ENCODE measurements around the gene ASTN1.

DNA sequence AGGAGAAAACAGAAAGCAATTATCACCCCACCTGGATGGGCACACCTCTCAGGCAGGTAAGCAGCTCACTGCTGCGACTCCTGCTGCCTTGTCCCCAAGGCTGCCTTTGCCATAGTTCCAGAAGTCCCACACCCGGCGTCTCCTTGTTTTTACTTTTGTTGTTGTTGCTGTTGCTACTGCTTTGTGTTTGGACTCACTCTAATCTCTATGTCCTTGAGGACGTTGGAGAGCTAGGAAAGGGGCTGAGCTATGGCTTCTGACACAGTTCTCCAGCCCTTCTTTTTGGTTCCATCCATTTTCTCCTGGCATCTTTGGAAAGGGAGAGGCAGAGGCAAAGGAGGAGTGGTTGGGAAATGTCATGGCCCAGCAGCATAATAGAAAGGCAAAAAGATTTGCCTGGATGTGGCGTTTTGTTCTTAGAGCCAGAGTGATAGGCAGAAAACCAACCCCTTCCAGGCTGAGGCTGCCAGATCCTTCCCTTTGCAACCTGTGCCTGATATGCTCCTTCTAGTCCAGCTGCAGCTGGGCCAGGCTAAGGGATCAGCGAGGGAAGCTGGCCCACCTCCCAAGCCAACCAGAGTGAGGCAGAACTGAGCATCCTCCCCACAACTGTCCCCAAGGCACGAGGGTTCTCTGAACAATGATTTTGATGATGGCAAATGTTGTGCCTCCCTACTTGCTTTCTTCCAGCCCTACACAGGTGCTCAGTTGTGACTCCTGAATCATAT, 270.7 kb downstream of the ASTN1 start:
- TF ChIP-seq, protein P1, sequence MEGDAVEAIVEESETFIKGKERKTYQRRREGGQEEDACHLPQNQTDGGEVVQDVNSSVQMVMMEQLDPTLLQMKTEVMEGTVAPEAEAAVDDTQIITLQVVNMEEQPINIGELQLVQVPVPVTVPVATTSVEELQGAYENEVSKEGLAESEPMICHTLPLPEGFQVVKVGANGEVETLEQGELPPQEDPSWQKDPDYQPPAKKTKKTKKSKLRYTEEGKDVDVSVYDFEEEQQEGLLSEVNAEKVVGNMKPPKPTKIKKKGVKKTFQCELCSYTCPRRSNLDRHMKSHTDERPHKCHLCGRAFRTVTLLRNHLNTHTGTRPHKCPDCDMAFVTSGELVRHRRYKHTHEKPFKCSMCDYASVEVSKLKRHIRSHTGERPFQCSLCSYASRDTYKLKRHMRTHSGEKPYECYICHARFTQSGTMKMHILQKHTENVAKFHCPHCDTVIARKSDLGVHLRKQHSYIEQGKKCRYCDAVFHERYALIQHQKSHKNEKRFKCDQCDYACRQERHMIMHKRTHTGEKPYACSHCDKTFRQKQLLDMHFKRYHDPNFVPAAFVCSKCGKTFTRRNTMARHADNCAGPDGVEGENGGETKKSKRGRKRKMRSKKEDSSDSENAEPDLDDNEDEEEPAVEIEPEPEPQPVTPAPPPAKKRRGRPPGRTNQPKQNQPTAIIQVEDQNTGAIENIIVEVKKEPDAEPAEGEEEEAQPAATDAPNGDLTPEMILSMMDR (conservative IDR thresholded peaks at IDR 0.05; ENCODE audit: low read depth, low read length): no peak
- TF ChIP-seq EZH2phosphoT487 (IDR thresholded peaks at IDR 0.05; ENCODE audit: borderline replicate concordance, low read length) (no peak), EZH2 (IDR thresholded peaks at IDR 0.05; ENCODE audit: low read length, unreplicated experiment) (no peak)
